ENCODE results near the gene CSRNP2. TPM values are rescaled to one million over a fixed set of nuclear protein-coding genes. Genes with fewer than 3 reads are reported as not detected.

The CSRNP2 gene
- total and polyA plus RNA-seq, 2 donors (not counting 1 experiment from before 2014, with no cell fraction given) = 19.8 to 21.4 TPM

GRCh38 chr12:51077930-51078329 lies 5.5 kb downstream of the CSRNP2 start:
- Histone ChIP-seq H3K27me3 (ENCODE audit: control insufficient read depth, insufficient read depth, low read length) (no peaks in the 10 kb centered on the region), H4K20me1 (ENCODE audit: control insufficient read depth, extremely low read depth, insufficient read depth, low read length) (no peaks in the 10 kb centered on the region), H3K9ac (ENCODE audit: insufficient read depth, low read length) (no peak overlapping the region), H3K4me1 (ENCODE audit: control insufficient read depth, extremely low read depth, insufficient read depth, low read length) (peaks cover 3% of the 10 kb centered on the region), H3K27ac (ENCODE audit: insufficient read depth, low read length) (no peak overlapping the region), H2AFZ (ENCODE audit: low read length) (no peak overlapping the region), H3K4me3 (replicated peaks in 1 of 4; ENCODE audit: control extremely low read depth in 1 of 4, insufficient read depth in 1 of 4, low read depth in 3 of 4, low read length in 4 of 4) (no peak overlapping the region), H3K4me2 (ENCODE audit: extremely low read depth, insufficient read depth, low read length) (no peak overlapping the region), H3K9me3 (ENCODE audit: control insufficient read depth, insufficient read depth, low read depth, low read length) (no peaks in the 10 kb centered on the region), H3K36me3 (ENCODE audit: control insufficient read depth, insufficient read depth, low read length) (peaks cover 1% of the 10 kb centered on the region), H3K79me2 (ENCODE audit: control insufficient read depth, insufficient read depth, low read length) (peaks cover 55% of the 10 kb centered on the region)
- TF ChIP-seq EZH2 (IDR thresholded peaks at IDR 0.05; ENCODE audit: low read length, missing control alignments) (no peak), CTCF (conservative IDR thresholded peaks at IDR 0.05 in 1 of 2, IDR thresholded peaks at IDR 0.05 in 1 of 2; ENCODE audit: low read depth in 1 of 2, low read length in 2 of 2) (no peak)
- DNase-seq (ENCODE audit: low read depth in 2 of 2) = peak; percentile 27 to 49

GRCh38 chr12:51076236-51076930 lies 7.0 kb downstream of the CSRNP2 start:
- peaks cover 40% of the 10 kb centered on the region for H3K79me2 ChIP-seq (ENCODE audit: control insufficient read depth, insufficient read depth, low read length)

GRCh38 chr12:51075390-51075789 lies 8.0 kb downstream of the CSRNP2 start:
- Histone ChIP-seq H3K36me3 (ENCODE audit: control insufficient read depth, insufficient read depth, low read length) (peaks cover 1% of the 10 kb centered on the region), H3K9ac (ENCODE audit: insufficient read depth, low read length) (no peak overlapping the region), H2AFZ (ENCODE audit: low read length) (no peak overlapping the region), H4K20me1 (ENCODE audit: control insufficient read depth, extremely low read depth, insufficient read depth, low read length) (no peaks in the 10 kb centered on the region), H3K4me1 (ENCODE audit: control insufficient read depth, extremely low read depth, insufficient read depth, low read length) (no peaks in the 10 kb centered on the region), H3K27me3 (ENCODE audit: control insufficient read depth, insufficient read depth, low read length) (no peaks in the 10 kb centered on the region), H3K9me3 (ENCODE audit: control insufficient read depth, insufficient read depth, low read depth, low read length) (no peaks in the 10 kb centered on the region), H3K4me3 (replicated peaks in 1 of 4; ENCODE audit: control extremely low read depth in 1 of 4, insufficient read depth in 1 of 4, low read depth in 3 of 4, low read length in 4 of 4) (no peak overlapping the region), H3K4me2 (ENCODE audit: extremely low read depth, insufficient read depth, low read length) (no peak overlapping the region), H3K27ac (ENCODE audit: insufficient read depth, low read length) (no peak overlapping the region), H3K79me2 (ENCODE audit: control insufficient read depth, insufficient read depth, low read length) (peaks cover 31% of the 10 kb centered on the region)
- DNase-seq (ENCODE audit: low read depth in 2 of 2) = no peak
- no peak for TF ChIP-seq CTCF (conservative IDR thresholded peaks at IDR 0.05 in 1 of 2, IDR thresholded peaks at IDR 0.05 in 1 of 2; ENCODE audit: low read depth in 1 of 2, low read length in 2 of 2)
- no peak for TF ChIP-seq EZH2 (IDR thresholded peaks at IDR 0.05; ENCODE audit: low read length, missing control alignments)

More at GRCh38 chr12:51076236-51076930, 7.0 kb downstream of the CSRNP2 start:
- TF ChIP-seq CTCF (conservative IDR thresholded peaks at IDR 0.05 in 1 of 2, IDR thresholded peaks at IDR 0.05 in 1 of 2; ENCODE audit: low read depth in 1 of 2, low read length in 2 of 2) (no peak), EZH2 (IDR thresholded peaks at IDR 0.05; ENCODE audit: low read length, missing control alignments) (no peak)
- H3K27me3 ChIP-seq (ENCODE audit: control insufficient read depth, insufficient read depth, low read length) = no peaks in the 10 kb centered on the region
- H3K9me3 ChIP-seq (ENCODE audit: control insufficient read depth, insufficient read depth, low read depth, low read length) = no peaks in the 10 kb centered on the region
- H3K4me2 ChIP-seq (ENCODE audit: extremely low read depth, insufficient read depth, low read length) = no peak overlapping the region
- no peaks in the 10 kb centered on the region for H4K20me1 ChIP-seq (ENCODE audit: control insufficient read depth, extremely low read depth, insufficient read depth, low read length)
- H3K9ac ChIP-seq (ENCODE audit: insufficient read depth, low read length) = no peak overlapping the region
- H3K27ac ChIP-seq (ENCODE audit: insufficient read depth, low read length) = no peak overlapping the region
- DNase-seq (ENCODE audit: low read depth in 2 of 2) = no peak
- peaks cover 1% of the 10 kb centered on the region for H3K36me3 ChIP-seq (ENCODE audit: control insufficient read depth, insufficient read depth, low read length)
- no peak overlapping the region for H3K4me3 ChIP-seq (replicated peaks in 1 of 4; ENCODE audit: control extremely low read depth in 1 of 4, insufficient read depth in 1 of 4, low read depth in 3 of 4, low read length in 4 of 4)
- no peak overlapping the region for H2AFZ ChIP-seq (ENCODE audit: low read length)
- H3K4me1 ChIP-seq (ENCODE audit: control insufficient read depth, extremely low read depth, insufficient read depth, low read length) = no peaks in the 10 kb centered on the region

Data from fibroblast of lung (primary cell).